Stimulated activated naive B cell treated with anti-CD40 and anti-IgM and Interleukin-4, amounts not matched to agents 10 μg/mL and 1 μg/mL and 100 μg/mL, for 72 hours (primary cell): ENCODE results near the gene ARVCF.
A peak's percentile ranks its signal among the peaks of the same experiment; 100 is the strongest.

Source experiments
- ATAC-seq, 2 donors: fragments of 150-1000 bp; cut with Tn5 transposase; replicated peaks; 2 replicates each; pipeline ENCODE4 v1.10.0; 2021; ENCODE audit warnings: moderate library complexity in 1 of 2
- DNase-seq: peaks from one replicate; pipeline ENCODE4 v3.0.0; 2021
- H3K27ac Mint-ChIP-seq: one replicate; pipeline ENCODE4 v1.8.0; 2022; ENCODE audit warnings: mild to moderate bottlenecking, mixed read lengths
- H3K27me3 Mint-ChIP-seq, 2 donors: one replicate each; pipeline ENCODE4 v1.8.0; 2022; ENCODE audit warnings: mixed read lengths in 2 of 2
- H3K36me3 Mint-ChIP-seq, 2 donors: one replicate each; pipeline ENCODE4 v1.8.0; 2022; ENCODE audit warnings: mixed read lengths in 2 of 2, mild to moderate bottlenecking in 1 of 2
- H3K4me1 Mint-ChIP-seq, 2 donors: one replicate each; pipeline ENCODE4 v1.8.0; 2022; ENCODE audit warnings: mixed read lengths in 2 of 2, mild to moderate bottlenecking in 1 of 2
- H3K4me3 Mint-ChIP-seq, 2 donors: one replicate each; pipeline ENCODE4 v1.8.0; 2022; ENCODE audit warnings: mild to moderate bottlenecking in 2 of 2, mixed read lengths in 2 of 2, moderate library complexity in 1 of 2
- H3K9me3 Mint-ChIP-seq, 2 donors: one replicate each; pipeline ENCODE4 v1.8.0; 2022; ENCODE audit warnings: mixed read lengths in 2 of 2, mild to moderate bottlenecking in 1 of 2

Gene ARVCF

DNA sequence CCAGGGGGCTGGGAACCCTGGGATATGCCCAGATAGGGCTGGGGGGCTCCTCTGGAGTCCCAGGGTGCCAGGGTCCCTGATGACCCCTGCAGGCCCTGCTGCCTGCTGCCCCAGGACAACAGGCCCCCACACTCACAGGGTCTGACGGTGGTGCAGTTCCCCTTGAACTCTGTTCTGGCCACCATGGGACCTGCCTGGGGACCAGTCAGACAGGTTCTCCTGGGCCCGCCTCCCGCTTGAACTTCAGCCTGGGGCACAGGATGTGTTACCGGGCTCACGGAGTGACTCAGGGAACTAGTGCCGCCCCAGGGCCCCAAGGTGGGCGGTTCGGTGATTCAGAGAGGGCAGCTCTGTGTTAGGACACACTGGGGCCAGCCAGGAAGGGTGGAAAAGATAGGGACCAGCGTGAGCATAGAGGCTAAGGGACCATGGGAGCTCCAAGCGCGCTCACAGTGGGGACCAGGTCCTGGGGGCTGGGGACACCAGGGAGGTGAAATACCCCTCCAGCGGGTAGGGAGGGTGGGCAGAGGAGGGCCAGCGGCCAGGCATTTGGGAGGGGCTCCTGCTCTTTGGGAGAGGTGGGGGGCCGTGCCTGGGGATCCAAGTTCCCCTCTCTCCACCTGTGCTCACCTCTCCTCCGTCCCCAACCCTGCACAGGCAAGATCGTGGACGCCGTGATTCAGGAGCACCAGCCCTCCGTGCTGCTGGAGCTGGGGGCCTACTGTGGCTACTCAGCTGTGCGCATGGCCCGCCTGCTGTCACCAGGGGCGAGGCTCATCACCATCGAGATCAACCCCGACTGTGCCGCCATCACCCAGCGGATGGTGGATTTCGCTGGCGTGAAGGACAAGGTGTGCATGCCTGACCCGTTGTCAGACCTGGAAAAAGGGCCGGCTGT, 53.5 kb downstream of the ARVCF start:
- H3K27ac Mint-ChIP-seq: peak overlapping the region; percentile 51
- no peaks in the 10 kb centered on the region for H3K27me3 Mint-ChIP-seq
- peaks cover 30 to 40% of the 10 kb centered on the region in 2 donors for H3K36me3 Mint-ChIP-seq
- peaks cover 6 to 22% of the 10 kb centered on the region in 2 donors for H3K4me1 Mint-ChIP-seq
- no peaks in the 10 kb centered on the region for H3K9me3 Mint-ChIP-seq
- no peak for DNase-seq
- ATAC-seq: no peak
- H3K4me3 Mint-ChIP-seq: no peak overlapping the region

DNA sequence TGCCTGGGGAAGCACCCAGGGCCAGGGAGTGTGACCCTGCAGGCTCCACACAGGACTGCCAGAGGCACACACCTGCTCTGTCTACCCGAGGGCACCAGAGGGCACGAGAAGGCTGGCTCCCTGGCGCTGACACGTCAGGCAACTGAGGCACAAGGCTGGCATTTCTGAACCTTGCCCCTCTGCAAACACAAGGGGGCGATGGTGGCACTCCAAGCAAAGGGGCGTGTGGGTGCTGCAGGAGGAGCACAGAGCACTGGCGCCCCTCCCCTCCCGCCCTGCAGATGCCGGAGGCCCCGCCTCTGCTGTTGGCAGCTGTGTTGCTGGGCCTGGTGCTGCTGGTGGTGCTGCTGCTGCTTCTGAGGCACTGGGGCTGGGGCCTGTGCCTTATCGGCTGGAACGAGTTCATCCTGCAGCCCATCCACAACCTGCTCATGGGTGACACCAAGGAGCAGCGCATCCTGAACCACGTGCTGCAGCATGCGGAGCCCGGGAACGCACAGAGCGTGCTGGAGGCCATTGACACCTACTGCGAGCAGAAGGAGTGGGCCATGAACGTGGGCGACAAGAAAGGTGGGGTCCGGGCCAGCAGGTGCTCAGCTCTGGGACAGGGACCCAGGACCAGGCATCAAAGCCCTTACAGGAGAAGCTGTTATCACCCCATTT, 54.2 kb downstream of the ARVCF start:
- peak; percentile 63 to 70 for ATAC-seq
- Mint-ChIP-seq H3K36me3 (peaks cover 30 to 40% of the 10 kb centered on the region in 2 donors), H3K4me3 (no peak overlapping the region), H3K27ac (no peak overlapping the region), H3K9me3 (no peaks in the 10 kb centered on the region), H3K27me3 (no peaks in the 10 kb centered on the region), H3K4me1 (peaks cover 6 to 22% of the 10 kb centered on the region in 2 donors)
- no peak for DNase-seq

DNA sequence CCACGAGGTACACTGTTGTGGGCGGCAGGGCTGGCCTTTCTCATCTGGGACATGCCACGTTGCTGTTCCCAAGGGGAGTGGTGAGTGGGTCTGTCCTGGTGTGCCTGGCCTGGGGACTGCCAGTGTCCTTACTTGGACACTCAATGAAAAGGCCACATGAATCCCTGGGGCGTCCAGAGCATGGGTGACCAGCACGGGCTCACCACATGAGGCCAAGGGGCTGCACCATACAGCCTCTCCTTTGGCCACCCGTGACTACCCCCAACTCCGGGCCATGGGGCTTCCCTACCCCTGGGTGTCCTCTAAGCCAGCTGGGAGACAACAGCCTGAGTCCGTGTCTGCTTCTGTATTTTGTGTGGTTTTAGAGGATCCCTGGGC, 54.8 kb downstream of the ARVCF start:
- no peak for DNase-seq
- no peak for ATAC-seq
- Mint-ChIP-seq H3K36me3 (peaks cover 31 to 38% of the 10 kb centered on the region in 2 donors), H3K27me3 (no peaks in the 10 kb centered on the region), H3K9me3 (no peaks in the 10 kb centered on the region), H3K27ac (peak overlapping the region; percentile 37), H3K4me1 (peaks cover 6 to 22% of the 10 kb centered on the region in 2 donors), H3K4me3 (no peak overlapping the region)

DNA sequence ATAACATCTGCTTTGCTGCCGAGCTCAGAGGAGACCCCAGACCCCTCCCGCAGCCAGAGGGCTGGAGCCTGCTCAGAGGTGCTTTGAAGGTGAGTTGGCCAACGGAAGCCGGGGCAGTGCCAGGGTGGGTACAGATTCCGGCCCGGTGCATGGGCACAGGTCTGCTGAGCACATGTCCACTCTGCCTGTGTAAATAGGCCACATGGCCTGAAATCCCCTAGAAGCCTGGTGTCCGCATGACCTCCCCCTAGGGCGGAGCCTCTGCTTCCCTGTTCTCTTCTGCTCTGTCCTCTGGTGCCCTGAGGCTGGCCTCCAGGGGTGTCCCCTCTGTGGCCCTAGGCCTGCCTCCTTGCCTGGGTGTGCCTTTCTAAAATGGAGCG, 55.4 kb downstream of the ARVCF start:
- Mint-ChIP-seq H3K36me3 (peaks cover 31 to 34% of the 10 kb centered on the region in 2 donors), H3K9me3 (no peaks in the 10 kb centered on the region), H3K4me1 (peaks cover 6 to 22% of the 10 kb centered on the region in 2 donors), H3K27me3 (no peaks in the 10 kb centered on the region), H3K4me3 (no peak overlapping the region), H3K27ac (no peak overlapping the region)
- DNase-seq (no peak), ATAC-seq (no peak)

DNA sequence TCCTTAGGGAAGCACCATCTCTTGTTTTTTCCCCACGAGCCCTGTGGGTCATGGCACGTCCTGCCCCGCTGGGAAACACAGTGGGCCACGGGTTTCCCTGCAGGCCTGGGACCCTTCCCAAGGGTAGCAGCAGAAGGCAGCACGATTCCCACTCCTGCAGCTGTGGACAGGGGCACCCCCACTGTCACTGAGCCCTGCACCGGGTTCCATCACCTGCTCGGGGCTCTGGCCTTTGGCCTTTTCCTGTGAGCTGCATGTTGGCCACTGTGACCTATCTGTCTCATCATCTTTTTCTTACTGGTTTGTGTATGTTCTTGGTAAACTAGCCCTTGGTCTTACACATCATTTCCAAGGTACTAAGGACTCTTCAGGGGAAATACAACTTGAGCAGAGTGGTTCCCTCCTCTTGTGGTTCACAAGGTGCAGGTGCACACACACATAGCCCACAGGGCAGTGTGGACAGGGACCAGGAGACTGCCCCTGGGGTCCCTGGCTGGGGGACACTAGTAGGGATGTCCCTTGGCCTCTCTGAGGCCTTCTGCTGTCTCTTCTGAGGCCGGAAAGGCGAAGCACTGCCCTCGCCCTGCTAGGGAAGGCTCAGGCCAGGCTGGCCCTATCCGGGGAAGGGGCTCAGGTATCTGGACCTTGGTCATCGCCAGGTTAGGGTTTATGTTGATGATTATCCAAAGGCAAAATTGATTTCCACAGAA, 56.0 kb downstream of the ARVCF start:
- DNase-seq (no peak), ATAC-seq (no peak)
- Mint-ChIP-seq H3K27me3 (no peaks in the 10 kb centered on the region), H3K36me3 (peaks cover 28 to 30% of the 10 kb centered on the region in 2 donors), H3K4me3 (no peak overlapping the region), H3K27ac (peak overlapping the region; percentile 5), H3K4me1 (peaks cover 8 to 24% of the 10 kb centered on the region in 2 donors), H3K9me3 (no peaks in the 10 kb centered on the region)

DNA sequence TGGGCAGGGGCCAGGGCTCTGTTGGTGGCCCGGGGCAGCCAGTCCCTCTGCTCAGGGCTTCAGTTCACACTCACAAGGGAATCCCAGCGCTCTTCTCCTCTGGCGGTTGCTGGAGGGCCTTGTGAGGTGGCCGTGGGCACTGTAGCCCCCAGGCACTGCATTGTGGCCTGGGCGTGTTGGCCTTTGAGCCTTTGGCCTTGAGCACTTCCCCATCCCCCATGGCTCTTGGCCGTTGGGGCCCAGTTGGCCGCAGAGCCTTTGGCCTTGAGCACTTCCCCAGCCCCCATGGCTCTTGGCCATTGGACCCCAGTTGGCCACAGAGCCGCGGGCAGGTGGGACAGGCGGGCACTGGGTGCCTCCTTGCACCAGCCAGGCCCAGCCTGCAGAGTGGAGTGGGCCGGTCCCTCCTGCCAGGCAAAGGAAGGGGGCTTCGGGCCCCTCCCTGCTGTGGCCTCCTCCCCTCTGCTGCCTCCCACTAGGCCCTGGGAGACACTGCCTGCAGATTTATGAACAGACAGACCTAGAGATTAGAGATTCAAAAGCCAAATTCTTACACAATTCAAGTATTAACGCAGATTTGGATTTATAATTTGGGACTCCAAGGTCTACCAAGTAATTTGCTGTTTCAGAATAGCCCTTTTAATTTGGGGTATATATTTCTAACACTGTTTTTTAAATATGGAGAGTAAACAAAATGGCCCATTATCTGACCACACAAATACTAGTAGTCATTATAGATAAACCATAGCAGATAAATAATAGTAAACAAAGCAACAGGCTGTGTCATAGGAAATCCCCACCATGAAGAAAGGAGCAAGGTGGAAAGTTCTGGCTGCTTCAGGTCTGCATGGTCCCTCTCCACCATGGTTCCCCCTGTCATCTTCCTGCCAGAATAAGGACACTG, 56.8 kb downstream of the ARVCF start:
- H3K27ac Mint-ChIP-seq: peak overlapping the region; percentile 5
- ATAC-seq (no peak), DNase-seq (no peak)

DNA sequence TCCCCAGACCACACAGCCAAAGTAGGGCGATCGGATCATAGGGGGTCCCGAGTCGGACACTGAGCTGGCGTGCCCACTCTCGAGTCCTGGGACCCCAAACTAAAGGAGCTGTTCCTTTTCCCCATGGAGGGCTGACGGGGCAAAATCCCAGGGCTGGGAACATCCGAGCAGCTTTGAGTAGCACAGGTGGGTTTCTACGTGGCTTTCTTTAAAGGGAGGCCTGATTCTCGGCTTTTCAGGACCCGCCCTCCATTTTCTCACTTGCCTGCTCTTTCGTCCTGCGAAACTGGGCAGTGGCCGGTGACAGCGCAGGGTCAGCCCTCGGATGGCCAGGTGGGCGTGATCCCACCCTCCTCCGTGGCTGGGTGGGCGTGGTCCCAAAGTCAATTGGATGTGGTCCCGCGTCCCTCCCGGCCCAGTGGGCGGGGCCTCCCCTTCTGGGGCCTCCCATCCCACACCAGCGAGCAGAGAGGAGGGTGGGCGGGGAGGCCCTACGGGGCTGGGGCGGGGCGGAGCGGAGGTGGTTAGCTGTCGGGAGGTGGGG, 57.5 kb downstream of the ARVCF start:
- Mint-ChIP-seq H3K9me3 (no peaks in the 10 kb centered on the region), H3K27me3 (no peaks in the 10 kb centered on the region), H3K27ac (no peak overlapping the region), H3K4me3 (no peak overlapping the region), H3K36me3 (peaks cover 19 to 21% of the 10 kb centered on the region in 2 donors), H3K4me1 (peaks cover 16 to 39% of the 10 kb centered on the region in 2 donors)
- ATAC-seq (no peak), DNase-seq (no peak)

More for the DNA sequence above, 56.8 kb downstream of the ARVCF start:
- Mint-ChIP-seq H3K27me3 (no peaks in the 10 kb centered on the region), H3K4me1 (peaks cover 11 to 32% of the 10 kb centered on the region in 2 donors), H3K36me3 (peaks cover 25% of the 10 kb centered on the region in 2 donors), H3K4me3 (no peak overlapping the region), H3K9me3 (no peaks in the 10 kb centered on the region)

DNA sequence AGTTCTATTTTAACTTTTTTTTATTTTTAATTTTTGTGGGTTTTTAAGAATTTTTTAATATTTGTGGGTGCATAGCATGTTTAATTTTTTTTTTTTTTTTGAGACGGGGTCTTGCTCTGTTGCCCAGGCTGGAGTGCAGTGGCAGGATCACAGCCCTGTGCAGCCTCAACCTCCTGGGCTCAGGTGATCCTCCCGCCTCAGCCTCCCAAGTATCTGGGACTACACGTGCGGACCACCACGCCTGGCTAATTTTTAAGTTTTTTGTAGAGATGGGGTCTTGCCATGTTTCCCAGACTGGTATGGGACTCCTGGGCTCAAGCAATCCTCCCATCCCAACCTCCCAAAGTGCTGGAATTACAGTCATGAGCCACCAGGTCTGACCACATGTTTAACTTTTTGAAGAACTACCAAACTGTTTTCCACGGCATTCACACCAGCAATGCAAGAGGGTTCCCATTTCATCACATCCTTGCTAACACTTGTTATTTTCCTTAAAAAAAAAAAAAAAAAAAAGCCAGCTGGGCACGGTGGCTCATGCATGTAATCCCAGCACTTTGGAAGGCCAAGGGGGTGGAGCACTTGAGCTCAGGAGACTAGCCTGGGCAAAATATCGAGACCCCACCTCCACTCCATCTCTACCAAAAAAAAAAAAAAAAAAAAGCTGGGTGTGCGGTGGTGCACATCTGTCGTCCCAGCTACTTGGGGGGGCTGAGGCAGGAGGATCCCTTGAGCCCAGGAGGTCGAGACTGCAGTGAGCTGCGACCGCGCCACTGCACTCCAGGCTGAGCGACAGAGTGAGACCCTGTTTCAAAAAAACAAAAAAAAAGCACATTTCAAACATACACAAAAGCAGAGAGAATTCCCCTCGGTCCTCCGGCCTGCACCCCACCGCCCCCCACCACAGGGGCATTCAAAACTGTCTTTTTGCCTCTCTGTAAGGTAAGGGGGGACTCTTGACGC, 58.3 kb downstream of the ARVCF start:
- Mint-ChIP-seq H3K36me3 (peaks cover 18 to 20% of the 10 kb centered on the region in 2 donors), H3K9me3 (no peaks in the 10 kb centered on the region), H3K27ac (no peak overlapping the region), H3K27me3 (no peaks in the 10 kb centered on the region), H3K4me1 (peaks cover 20 to 47% of the 10 kb centered on the region in 2 donors), H3K4me3 (no peak overlapping the region)
- DNase-seq: no peak
- no peak for ATAC-seq

DNA sequence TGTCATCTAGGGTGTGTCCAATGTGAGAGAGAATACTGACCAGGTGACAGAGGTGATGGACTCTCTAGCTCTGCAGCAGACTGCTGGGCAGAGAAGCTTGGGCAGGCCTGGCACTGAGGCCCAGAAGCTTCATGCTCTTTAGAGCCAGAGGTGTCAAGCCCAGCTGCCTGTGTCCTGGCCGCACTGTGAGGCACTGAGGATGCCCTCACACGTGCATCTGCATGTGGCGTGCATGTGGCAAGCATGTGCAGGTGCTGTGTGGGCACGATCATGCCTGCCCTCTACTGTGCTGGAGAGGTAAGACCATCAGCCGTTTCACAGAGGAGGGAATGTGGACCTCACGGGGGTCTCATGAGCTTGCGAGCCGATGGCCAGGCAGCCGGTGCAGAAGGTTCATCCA, 59.2 kb downstream of the ARVCF start:
- Mint-ChIP-seq H3K9me3 (no peaks in the 10 kb centered on the region), H3K4me1 (peaks cover 20 to 48% of the 10 kb centered on the region in 2 donors), H3K27ac (no peak overlapping the region), H3K4me3 (no peak overlapping the region), H3K27me3 (no peaks in the 10 kb centered on the region), H3K36me3 (peaks cover 13 to 17% of the 10 kb centered on the region in 2 donors)
- DNase-seq (no peak), ATAC-seq (no peak)

DNA sequence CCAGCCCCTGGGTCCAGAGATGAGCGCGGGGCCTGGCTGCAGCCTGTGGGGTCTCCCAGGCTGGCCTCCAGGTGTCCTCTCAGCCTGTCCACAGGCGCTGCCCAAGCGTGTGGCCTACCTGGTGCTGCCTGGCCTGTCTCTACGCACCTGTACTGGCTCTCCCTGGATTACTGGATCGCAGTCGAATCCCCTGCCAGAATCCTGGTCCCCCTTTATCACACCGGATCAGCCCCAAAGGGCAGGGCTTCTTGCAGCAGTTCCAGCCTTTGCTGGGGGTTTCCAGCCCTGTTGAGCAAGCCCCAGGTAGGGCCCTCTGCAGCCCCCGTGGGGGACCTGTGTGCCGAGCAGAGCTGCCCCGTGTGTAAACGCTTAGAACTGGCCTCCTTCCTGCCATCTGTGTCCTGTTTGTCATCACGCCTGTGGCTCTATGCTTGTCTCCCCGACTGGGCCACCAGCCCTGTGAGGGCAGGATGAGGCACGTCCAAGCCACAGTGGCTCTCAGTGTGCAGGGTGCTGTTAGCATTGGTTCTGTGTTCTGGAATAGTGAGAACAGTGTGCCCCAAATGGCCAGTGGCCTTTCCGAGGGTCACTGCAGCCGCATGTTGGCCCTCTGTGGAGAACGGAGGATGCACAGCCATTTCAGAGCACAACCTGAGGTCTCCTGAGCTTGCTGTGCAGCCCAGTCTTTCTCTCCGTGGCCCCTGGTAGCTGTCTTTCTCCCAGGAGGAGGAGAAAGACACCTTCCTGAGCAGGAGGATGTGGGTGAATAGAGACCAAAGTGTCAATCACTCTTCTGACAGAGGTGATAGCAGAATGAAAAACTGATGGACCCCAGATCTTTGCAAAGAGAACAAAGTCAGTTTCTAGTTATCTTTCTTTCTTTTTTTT, 61.1 kb downstream of the ARVCF start:
- no peak for ATAC-seq

DNA sequence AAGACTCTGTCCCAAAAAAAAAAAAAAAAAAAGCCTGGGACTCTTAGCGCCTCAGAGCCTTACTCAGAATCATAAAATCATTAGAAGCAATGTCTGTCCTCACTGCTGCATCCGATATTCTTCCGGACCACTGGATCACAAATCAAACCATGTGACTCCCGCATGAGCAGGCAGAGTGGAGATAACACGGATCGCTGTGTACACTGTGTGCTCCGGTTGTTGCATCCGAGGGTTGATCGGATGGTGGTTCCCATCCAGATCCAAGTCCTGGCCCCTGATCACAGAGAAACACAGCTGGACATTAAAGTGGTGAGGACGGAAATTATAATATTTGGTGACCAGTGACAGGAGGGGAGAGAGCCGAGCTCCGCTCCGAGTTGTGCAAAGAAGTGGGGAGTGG, 65.3 kb downstream of the ARVCF start:
- Mint-ChIP-seq H3K4me3 (no peak overlapping the region), H3K9me3 (no peaks in the 10 kb centered on the region), H3K36me3 (peaks cover 18 to 30% of the 10 kb centered on the region in 2 donors), H3K27ac (no peak overlapping the region), H3K27me3 (no peaks in the 10 kb centered on the region), H3K4me1 (peaks cover 31 to 41% of the 10 kb centered on the region in 2 donors)
- DNase-seq (no peak), ATAC-seq (no peak)

More for the DNA sequence above, 61.1 kb downstream of the ARVCF start:
- Mint-ChIP-seq H3K4me1 (peaks cover 22 to 39% of the 10 kb centered on the region in 2 donors), H3K27me3 (no peaks in the 10 kb centered on the region), H3K36me3 (peaks cover 23 to 24% of the 10 kb centered on the region in 2 donors), H3K27ac (peak overlapping the region; percentile 37), H3K9me3 (no peaks in the 10 kb centered on the region), H3K4me3 (no peak overlapping the region)
- no peak for DNase-seq
